MM.1S (cell line): Measurements from ENCODE around the gene NRXN3.

Experiments
- EZH2 ChIP-seq: fragments of 300-600 bp; sonication (generic); optimal IDR thresholded peaks from 2 replicates; pipeline ENCODE3; 2017; ENCODE audit warnings: low read depth, mild to moderate bottlenecking, antibody characterized with exemption, low read length, mixed read lengths
- EZH2phosphoT487 ChIP-seq: fragments of 300-600 bp; sonication (generic); IDR thresholded peaks from 2 replicates; pipeline ENCODE4 v1.6.1; 2018; ENCODE audit warnings: antibody characterized with exemption, low read length
- TF ChIP-seq, protein P1 (sequence below): fragments of 300-600 bp; sonication (generic); IDR thresholded peaks from 2 replicates; pipeline ENCODE4 v1.5.1; 2016; ENCODE audit warnings: antibody characterized with exemption, low read length, mixed read lengths

DNA sequence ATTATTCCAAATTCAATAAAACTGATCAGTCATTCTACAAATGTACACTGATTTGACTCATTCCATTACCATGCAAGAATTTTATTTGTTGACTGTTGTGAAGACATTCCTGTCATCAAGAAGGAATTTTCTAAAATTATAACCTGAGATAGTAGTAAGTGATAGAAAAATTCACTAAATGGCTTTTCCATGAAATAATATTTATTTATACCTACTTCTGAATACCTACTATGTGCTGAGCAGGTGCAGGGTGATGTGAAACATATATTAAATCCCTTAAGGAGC lies 841.7 kb downstream of the NRXN3 start:
- TF ChIP-seq, protein P1, sequence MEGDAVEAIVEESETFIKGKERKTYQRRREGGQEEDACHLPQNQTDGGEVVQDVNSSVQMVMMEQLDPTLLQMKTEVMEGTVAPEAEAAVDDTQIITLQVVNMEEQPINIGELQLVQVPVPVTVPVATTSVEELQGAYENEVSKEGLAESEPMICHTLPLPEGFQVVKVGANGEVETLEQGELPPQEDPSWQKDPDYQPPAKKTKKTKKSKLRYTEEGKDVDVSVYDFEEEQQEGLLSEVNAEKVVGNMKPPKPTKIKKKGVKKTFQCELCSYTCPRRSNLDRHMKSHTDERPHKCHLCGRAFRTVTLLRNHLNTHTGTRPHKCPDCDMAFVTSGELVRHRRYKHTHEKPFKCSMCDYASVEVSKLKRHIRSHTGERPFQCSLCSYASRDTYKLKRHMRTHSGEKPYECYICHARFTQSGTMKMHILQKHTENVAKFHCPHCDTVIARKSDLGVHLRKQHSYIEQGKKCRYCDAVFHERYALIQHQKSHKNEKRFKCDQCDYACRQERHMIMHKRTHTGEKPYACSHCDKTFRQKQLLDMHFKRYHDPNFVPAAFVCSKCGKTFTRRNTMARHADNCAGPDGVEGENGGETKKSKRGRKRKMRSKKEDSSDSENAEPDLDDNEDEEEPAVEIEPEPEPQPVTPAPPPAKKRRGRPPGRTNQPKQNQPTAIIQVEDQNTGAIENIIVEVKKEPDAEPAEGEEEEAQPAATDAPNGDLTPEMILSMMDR, result no peak
- TF ChIP-seq EZH2 (no peak), EZH2phosphoT487 (no peak)
